ENCODE results near the gene SETD2.

Gene SETD2

GRCh38 chr3:47109393-47109792, 54.5 kb downstream of the SETD2 start:
- Histone ChIP-seq H3K27me3 (ENCODE audit: low read depth, low read length) (no peaks in the 10 kb centered on the region), H3K4me2 (ENCODE audit: low read length) (no peak overlapping the region), H3K4me3 (ENCODE audit: low read length) (no peak overlapping the region), H3K36me3 (replicated peaks; ENCODE audit: low read depth, low read length) (peaks cover 34% of the 10 kb centered on the region), H3K4me1 (ENCODE audit: low read length) (peaks cover 11% of the 10 kb centered on the region), H3K9me3 (ENCODE audit: insufficient read depth, low read length) (no peaks in the 10 kb centered on the region), H2AFZ (ENCODE audit: low read depth, low read length) (no peak overlapping the region), H3K9ac (ENCODE audit: low read length) (no peak overlapping the region), H3K79me2 (ENCODE audit: low read length) (no peaks in the 10 kb centered on the region), H4K20me1 (ENCODE audit: insufficient read depth, low read length) (peaks cover 9% of the 10 kb centered on the region), H3K27ac (ENCODE audit: low read length) (no peak overlapping the region)
- TF ChIP-seq, protein P1, sequence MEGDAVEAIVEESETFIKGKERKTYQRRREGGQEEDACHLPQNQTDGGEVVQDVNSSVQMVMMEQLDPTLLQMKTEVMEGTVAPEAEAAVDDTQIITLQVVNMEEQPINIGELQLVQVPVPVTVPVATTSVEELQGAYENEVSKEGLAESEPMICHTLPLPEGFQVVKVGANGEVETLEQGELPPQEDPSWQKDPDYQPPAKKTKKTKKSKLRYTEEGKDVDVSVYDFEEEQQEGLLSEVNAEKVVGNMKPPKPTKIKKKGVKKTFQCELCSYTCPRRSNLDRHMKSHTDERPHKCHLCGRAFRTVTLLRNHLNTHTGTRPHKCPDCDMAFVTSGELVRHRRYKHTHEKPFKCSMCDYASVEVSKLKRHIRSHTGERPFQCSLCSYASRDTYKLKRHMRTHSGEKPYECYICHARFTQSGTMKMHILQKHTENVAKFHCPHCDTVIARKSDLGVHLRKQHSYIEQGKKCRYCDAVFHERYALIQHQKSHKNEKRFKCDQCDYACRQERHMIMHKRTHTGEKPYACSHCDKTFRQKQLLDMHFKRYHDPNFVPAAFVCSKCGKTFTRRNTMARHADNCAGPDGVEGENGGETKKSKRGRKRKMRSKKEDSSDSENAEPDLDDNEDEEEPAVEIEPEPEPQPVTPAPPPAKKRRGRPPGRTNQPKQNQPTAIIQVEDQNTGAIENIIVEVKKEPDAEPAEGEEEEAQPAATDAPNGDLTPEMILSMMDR (IDR thresholded peaks at IDR 0.05; ENCODE audit: low read depth, low read length): no peak

GRCh38 chr3:47108546-47108945, 55.4 kb downstream of the SETD2 start:
- H3K9ac ChIP-seq (ENCODE audit: low read length): no peak overlapping the region
- no peaks in the 10 kb centered on the region for H3K27me3 ChIP-seq (ENCODE audit: low read depth, low read length)
- peaks cover 29% of the 10 kb centered on the region for H3K36me3 ChIP-seq (replicated peaks; ENCODE audit: low read depth, low read length)
- no peak overlapping the region for H3K4me3 ChIP-seq (ENCODE audit: low read length)
- no peaks in the 10 kb centered on the region for H3K9me3 ChIP-seq (ENCODE audit: insufficient read depth, low read length)
- peaks cover 3% of the 10 kb centered on the region for H3K4me1 ChIP-seq (ENCODE audit: low read length)
- peaks cover 3% of the 10 kb centered on the region; the same call in 1 of the 2 replicates for H4K20me1 ChIP-seq (ENCODE audit: insufficient read depth, low read length)
- H3K27ac ChIP-seq (ENCODE audit: low read length): no peak overlapping the region
- TF ChIP-seq EZH2phosphoT487 (IDR thresholded peaks at IDR 0.05; ENCODE audit: low read depth): no peak
- TF ChIP-seq, protein P1 (IDR thresholded peaks at IDR 0.05; ENCODE audit: low read depth, low read length): no peak
- H3K4me2 ChIP-seq (ENCODE audit: low read length): no peak overlapping the region
- H2AFZ ChIP-seq (ENCODE audit: low read depth, low read length): no peak overlapping the region
- H3K79me2 ChIP-seq (ENCODE audit: low read length): no peaks in the 10 kb centered on the region

GRCh38 chr3:47104259-47104658, 59.7 kb downstream of the SETD2 start:
- Histone ChIP-seq H3K27ac (ENCODE audit: low read length) (no peak overlapping the region), H3K4me2 (ENCODE audit: low read length) (no peak overlapping the region), H2AFZ (ENCODE audit: low read depth, low read length) (no peak overlapping the region), H3K4me3 (ENCODE audit: low read length) (no peak overlapping the region), H3K9me3 (ENCODE audit: insufficient read depth, low read length) (no peaks in the 10 kb centered on the region), H3K36me3 (replicated peaks; ENCODE audit: low read depth, low read length) (peaks cover 14% of the 10 kb centered on the region), H3K27me3 (ENCODE audit: low read depth, low read length) (no peaks in the 10 kb centered on the region), H4K20me1 (ENCODE audit: insufficient read depth, low read length) (no peaks in the 10 kb centered on the region), H3K9ac (ENCODE audit: low read length) (no peak overlapping the region), H3K79me2 (ENCODE audit: low read length) (no peaks in the 10 kb centered on the region), H3K4me1 (ENCODE audit: low read length) (peaks cover 8% of the 10 kb centered on the region; the same call in 1 of the 2 replicates)
- TF ChIP-seq, protein P1 (IDR thresholded peaks at IDR 0.05; ENCODE audit: low read depth, low read length): no peak
- TF ChIP-seq EZH2phosphoT487 (IDR thresholded peaks at IDR 0.05; ENCODE audit: low read depth): no peak

DNA sequence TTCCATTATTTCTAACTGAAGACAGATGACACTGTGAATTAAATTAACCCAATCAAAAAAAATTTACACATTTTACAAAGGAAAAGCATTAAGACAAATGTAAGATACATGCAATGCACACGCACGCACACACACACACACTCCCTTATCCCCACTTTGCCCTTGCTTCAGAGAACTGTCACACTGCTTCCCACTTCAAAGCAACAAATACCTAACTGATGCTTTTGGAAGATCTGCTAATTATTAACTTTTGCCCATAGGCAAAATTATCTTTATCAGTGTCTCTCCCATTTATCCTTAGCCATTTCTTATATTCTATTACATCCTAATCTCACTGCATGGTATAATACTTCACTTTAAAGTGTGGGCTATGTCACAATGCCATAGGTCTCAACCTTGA, 60.3 kb downstream of the SETD2 start:
- no peak for TF ChIP-seq EZH2phosphoT487 (IDR thresholded peaks at IDR 0.05; ENCODE audit: low read depth)
- TF ChIP-seq, protein P1 (IDR thresholded peaks at IDR 0.05; ENCODE audit: low read depth, low read length): no peak
- Histone ChIP-seq H3K4me3 (ENCODE audit: low read length) (no peak overlapping the region), H2AFZ (ENCODE audit: low read depth, low read length) (no peak overlapping the region), H3K27ac (ENCODE audit: low read length) (no peak overlapping the region), H3K79me2 (ENCODE audit: low read length) (no peaks in the 10 kb centered on the region), H4K20me1 (ENCODE audit: insufficient read depth, low read length) (no peaks in the 10 kb centered on the region), H3K36me3 (replicated peaks; ENCODE audit: low read depth, low read length) (peaks cover 11% of the 10 kb centered on the region), H3K9me3 (ENCODE audit: insufficient read depth, low read length) (no peaks in the 10 kb centered on the region), H3K4me1 (ENCODE audit: low read length) (peaks cover 8% of the 10 kb centered on the region; the same call in 1 of the 2 replicates), H3K9ac (ENCODE audit: low read length) (no peak overlapping the region), H3K4me2 (ENCODE audit: low read length) (no peak overlapping the region), H3K27me3 (ENCODE audit: low read depth, low read length) (no peaks in the 10 kb centered on the region)
